HG03442 (cell line): ENCODE measurements around the gene SYTL3.
A peak's percentile ranks its signal among the peaks of the same experiment; 100 is the strongest.
"Not testable (repeated sequence)": the region's sequence is repeated elsewhere in the genome, so short reads cannot be mapped to it uniquely, and the experiment has no call there.

Source experiments
- ATAC-seq: cut with Tn5 transposase; IDR thresholded peaks from one replicate; pipeline ENCODE4 v1.9.1; 2021; ENCODE audit warnings: mild to moderate bottlenecking, moderate library complexity; ENCODE audit not compliant: unreplicated experiment

The SYTL3 gene

DNA sequence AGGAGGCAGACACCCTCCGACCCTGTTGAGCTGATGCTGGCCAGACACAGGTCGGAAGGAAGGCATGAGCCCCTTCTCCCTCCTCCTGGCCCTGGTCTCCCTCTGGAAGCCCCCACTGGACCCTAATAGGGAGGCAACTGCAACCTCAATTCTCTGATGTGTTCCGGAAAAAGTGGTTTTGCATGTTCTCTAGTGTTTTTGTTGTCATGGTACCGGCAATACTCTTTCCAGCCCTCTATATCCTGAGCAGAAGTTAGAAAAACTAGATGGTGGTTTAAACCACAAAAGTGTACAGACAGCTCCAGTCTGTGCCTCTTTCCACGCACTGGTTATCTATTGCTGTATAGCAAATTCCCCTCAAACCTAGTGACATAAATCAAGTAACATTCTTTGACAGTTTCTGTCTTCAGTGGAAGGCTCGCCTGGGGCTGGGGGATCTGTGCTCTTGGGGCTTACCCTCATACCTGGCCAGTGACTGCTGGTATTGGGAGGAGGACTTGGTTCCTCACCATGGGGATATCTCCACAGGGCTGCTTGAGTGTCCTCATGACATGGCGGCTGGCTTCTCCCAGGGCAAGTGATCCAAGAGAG is 37.0 kb downstream of the SYTL3 start:
- peak; percentile 64 for ATAC-seq

DNA sequence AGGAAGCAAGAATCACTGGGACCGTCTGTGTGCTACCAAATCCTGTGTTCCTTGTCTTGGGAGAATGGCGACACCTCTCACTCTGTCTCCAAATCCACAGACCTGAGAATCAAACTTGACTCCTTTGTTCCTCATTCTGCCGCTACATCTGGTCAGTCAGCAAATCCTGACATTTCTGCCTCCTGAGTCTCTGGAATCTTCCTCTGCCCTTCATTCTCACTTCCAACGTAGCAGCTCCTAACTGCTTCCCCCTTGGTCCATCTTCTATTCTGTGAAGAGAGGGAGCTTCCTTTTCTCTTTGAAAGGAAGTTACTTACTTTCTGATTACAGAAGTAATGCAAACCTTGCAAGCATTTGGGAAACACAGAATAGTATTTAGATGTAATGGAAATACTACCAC is 37.7 kb downstream of the SYTL3 start:
- ATAC-seq: no peak

DNA sequence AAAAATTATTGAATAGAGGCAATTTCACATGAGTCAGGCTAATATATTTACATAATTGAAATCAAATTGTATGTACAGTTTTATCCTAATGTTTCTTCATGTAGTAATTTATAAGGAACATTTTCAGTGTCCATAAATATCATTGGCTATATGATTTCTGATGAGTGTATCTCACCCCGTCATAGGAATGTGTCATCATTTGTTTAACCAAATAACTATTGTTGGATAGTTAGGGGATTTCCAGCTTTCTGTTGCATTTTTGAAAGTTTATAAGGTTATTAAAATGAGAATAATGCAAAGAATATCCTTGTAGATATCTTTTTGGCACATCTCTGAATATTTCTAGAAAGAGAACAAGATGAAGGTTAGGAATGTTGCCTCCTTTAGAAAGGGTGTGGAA is 39.0 kb downstream of the SYTL3 start:
- ATAC-seq: no peak

DNA sequence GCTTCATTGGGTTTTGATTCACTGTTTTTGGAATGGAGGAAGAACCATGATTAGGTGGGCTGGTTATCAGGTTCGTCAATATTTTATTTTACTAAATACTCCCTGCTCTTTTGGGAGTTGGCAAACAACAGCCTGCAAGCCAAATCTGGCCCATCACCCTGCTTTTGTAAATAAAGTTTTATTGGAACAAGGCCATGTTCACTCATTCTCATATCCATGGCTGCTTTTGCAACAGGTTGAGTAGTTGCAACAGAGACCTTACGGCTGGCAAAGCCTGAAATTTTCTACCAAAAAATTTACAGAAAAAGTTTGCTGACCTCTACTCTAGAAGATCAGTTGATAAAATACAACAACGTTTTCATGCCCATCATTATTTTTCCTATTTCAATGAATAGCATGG is 45.1 kb downstream of the SYTL3 start:
- ATAC-seq: no peak

DNA sequence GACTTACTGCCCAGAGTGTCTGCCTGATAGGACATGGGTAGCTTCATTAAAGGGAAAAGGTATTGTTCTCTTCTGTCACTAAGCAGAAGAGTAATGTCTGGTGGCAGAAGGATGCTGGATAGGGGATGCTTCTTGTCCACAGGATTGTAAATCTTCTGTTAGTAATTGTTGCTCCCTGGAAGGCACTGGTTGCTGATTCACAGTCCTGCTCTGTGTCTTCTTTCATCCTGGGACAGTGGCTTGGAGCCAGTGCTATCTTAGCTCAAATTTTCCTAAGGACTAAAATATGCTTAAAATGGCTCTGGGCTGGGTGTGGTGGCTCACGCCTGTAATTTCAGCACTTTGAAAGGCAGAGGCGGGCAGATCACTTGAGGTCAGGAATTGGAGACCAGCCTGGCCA is 48.0 kb downstream of the SYTL3 start:
- no peak for ATAC-seq

DNA sequence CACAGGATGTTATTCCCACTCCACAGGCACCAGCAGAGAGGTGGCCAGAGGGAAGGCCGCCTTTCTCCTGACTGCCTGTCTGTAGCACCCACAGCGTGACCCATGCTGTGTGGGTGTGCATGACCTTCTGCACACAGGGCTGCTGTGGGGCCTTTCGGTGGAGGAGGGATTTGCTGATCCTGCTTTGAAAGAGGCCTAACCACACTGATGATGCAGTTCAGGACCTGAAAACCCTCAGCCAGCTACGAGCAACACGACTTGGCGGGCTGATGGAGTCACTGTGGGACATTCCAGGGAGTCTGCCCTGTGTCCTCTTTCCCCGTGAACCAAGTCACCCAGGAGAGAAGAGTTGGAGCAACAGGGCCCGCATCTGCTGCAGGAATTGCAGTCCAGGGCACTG is 49.1 kb downstream of the SYTL3 start:
- no peak for ATAC-seq

DNA sequence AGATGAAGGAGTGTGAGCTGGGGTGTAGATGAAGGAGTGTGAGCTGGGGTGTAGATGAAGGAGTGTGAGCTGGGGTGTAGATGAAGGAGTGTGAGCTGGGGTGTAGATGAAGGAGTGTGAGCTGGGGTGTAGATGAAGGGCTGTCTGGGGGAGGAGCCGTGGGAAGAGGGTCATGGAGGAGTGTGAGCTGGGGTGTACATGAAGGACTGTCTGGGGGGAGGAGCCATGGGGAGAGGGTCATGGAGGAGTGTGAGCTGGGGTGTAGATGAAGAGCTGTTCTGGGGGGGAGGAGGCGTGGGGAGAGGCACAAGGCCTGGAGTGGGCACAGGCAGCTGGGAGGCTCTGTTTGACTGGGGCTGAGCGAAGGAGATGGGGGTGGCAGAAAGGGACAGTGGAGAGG is 51.4 kb downstream of the SYTL3 start:
- ATAC-seq: not testable (repeated sequence)

DNA sequence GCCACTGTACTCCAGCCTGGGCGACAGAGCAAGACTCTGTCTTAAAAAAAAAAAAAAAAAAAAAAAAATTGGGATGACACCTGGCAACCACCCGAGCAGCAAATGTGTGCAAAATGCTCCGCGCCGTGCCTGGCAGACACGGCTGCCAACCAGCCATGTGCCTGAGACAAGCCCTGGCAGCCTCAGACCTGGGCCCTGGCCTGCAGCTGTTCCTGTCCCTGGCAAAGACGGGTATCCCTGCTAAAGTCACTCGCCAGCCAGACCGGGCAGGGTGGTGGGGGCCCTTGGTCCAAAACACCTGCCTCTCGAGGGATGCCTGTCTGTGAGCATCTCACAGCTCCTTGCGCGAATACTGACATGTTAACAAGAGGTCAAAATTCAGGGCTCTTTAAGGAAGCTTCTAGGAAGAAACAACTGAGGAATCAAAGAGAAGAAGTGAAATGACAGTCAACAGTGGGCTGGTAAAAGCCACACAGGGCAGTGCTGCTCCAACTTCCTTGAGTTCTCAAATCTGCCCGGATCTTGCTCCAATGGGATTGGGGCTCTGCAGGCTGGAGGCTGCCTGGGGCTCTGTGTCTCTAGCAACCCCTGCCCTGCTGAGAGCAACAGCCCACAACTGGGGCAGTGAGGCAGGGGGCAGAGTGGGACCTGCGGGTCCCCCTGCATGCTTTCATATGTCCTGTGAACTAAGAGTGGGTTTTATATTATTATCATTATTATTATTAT is 53.4 kb downstream of the SYTL3 start:
- ATAC-seq: no peak

DNA sequence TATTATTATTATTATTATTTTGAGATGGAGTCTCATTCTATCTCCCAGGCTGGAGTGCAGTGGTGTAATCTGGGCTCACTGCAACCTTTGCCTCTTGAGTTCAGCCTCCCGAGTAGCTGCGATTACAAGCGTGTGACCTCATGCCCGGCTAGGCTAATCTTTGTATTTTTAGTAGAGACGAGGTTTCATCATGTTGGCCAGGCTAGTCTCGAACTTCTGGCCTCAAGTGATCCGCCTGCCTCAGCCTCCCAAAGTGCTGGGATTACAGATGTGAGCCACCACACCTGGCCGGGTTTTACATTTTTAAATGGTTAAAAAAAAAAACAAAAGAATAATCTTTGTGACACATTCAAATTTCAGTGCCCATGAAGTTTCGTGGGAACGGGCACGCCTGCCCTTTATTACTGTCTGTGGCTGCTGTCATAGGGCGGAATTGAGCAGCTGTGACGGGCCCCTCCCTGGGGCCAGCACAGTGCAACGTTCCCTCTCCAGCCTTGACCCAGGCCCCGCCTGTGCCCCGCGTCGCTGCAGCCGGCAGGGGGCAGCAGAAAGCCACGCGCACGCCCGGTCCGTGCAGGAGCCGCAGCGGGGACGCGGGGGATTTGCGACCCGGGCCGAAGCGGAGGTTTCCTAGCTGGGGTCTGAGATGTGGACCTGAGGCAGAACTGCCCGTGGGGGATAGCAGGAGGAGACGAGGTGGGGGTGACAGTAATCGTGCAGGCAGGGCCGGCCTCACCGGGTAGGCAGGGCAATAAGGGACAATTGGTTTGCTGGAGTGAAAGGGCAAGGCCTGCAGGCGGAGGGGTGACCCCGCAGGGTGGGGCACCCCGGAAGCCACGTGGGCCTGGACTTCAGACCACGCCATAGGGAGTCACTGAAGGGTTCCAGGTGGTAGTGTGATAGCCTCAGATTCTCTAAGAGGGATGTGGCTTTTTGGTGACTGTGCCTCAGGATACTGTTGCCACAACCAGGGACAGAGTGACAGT is 54.3 kb downstream of the SYTL3 start:
- peak; percentile 95 for ATAC-seq

DNA sequence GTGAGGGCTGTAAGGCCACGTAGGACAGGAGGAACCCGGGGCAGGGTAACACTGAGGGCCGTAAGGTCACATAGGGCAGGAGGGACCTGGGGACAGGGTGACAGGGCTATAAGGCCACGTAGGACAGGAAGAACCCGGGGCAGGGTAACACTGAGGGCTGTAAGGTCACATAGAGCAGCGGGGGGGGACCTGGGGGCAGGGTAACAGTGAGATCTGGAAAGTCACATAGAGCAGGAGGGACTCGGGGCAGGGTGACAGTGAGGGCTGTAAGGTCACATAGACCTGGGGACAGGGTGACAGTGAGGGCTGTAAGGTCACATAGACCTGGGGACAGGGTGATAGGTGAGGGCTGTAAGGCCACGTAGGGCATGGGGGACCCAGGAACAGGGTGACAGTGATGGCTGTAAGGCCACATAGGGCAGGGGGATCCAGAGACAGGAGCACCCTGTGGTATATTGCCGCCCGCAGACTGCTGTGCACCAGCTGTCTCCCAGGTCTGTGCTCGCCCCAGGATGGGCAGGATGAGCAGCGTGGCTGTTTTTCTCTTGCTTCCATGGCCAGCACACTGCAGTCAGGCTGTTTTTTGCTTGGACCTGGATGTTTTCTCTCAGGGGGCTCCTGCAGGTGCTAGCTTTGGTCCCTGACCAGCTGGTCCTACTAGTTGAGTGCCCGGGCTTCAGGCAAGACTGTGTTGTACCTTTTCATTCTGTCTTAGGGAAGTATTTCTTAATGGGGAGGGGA is 55.7 kb downstream of the SYTL3 start:
- no peak for ATAC-seq

DNA sequence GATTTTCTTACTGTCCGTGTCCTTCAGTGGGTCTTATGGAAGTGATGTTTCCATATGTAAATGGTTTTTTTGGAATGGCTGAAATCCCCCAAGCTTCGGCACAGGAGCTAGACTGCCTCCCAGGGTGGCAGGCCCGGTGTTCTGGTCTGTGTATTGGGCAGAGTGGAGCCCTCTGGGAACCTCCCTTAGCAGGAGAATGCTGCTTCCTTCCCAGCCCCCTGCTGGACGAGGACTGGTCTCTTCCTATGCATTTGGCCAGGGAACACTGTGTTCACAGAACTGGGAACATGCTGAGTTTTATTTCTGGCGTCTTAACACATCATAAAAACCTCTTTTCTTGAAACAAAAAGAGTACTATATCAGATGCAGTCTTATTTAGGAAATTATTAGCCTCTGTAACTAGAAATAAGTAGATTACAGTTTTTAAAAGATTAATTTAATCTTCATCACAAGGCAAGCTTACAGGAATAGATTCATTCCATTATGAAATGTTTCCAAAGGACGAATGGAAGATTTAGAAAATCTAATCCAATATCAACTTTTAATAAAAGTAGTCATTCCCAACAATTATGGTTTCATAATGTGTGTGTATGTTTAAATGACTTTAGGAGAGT is 56.6 kb downstream of the SYTL3 start:
- ATAC-seq: no peak

DNA sequence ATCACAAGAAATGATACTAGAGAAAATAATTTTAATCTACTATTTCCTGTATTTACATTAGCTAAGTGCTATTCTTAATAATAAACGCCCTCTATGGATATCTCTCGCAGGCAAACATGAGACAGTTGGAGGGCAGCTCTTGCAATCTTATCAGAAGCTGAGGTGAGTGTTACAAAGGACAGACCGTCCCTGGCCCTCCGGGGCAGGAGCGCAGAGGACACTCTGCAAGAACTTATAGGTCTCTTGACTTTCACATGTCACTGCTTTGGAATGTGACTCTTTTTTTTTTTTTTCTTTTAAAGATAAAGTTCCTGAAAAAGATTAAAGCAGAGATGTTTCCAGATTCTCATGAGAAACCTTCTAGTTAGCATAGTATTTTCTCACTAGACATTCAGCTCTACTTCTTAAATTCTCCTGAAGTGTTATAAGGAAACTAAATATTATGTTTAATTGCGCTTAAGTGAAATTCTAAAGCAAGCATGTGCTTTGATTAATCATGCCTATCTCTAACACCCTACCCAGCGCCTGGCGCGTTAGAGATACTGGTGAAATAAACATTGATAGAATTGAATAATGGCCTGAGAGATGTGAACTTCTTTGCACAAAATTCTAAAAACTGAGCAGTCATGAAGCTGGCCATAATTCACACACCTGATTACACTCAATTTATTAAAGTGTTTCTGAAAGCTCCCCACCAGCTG is 57.4 kb downstream of the SYTL3 start:
- no peak for ATAC-seq

DNA sequence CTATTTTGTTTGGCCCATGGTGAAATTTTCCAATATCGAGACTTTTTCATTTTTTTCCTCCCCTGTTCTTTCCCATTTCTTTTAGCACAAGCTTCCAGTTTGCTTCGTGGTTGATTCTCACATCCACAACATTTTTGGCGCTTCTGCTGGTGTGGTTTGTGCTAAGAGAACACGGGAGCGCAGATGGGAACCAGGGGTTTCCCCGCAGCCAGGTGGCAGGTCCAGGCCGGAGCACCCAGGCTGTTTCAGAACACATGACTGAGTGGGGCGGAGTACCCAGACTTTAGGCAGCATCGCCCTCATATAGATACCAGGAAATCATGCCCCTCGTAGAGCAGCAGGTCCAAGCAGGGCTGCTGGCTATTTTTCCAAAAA is 58.0 kb downstream of the SYTL3 start:
- no peak for ATAC-seq

DNA sequence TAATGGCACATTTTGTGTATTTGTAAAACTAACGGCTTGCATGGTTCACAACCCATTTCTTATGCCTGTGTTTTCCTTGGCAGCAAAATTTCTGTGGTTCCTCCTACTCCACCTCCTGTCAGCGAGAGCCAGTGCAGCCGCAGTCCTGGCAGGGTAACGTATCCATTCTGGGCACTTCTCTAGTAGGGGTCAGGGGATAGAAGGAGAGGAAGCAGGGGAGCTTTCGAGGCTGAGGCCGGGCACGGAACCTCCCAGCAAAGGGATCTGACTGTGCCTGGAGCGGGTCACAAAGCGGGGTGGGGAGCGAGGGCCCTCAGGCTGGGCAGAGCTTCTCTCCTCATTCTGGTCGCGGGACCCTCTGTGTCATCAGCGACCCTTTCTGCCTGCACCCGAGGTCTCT is 58.4 kb downstream of the SYTL3 start:
- ATAC-seq: no peak

DNA sequence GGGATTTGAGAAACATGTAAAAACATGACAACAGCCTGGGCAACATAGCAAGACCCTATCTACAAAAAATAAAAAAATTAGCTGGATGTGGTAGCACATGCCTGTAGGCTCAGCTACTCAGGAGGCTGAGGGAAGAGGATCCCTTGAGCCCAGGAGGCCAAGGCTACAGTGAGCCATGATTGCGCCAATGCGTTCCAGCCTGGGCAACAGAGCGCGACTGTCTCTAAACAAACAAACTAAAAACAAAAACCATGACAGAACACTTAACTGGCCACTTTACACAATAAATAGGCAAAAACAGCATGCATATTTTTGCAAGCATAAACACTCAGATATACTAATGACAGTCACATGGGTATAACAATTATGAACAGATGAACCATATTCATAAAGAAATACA is 60.0 kb downstream of the SYTL3 start:
- no peak for ATAC-seq

DNA sequence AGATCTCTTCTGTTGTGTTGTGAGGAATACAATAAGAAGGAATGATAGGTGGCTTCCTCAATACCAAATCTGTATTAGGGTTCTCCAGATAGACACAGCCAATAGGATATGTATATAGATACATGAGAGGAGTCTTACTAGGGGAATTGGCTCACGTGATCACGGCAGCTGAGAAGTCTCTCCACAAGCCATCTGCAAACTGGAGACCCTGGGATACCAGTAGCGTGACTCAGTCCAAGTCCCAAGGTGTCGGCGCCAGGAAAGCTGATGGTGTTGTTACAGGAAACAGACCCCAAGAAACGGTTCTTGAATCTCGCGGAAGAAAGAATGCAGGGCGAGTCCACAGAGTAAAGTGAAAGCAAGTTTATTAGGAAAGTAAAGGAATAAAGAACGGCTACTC is 61.4 kb downstream of the SYTL3 start:
- ATAC-seq: no peak

DNA sequence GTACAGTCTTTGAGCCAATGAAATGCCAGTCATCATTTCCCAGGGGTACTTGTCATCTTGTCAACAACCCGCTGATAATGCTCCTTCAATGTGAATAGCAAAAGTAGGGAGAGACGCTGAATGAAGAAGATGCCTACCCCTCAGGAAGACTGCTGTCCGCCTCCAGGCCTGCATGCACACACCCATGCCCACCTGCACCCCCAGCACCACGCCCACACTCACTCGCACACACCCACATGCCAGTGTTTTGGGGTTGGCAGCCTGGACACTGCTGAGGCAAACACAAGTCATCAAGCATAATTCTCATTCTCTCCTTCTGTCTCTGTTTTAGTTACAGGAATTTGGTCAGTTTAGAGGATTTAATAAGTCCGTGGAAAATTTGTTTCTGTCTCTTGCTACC is 63.6 kb downstream of the SYTL3 start:
- no peak for ATAC-seq

DNA sequence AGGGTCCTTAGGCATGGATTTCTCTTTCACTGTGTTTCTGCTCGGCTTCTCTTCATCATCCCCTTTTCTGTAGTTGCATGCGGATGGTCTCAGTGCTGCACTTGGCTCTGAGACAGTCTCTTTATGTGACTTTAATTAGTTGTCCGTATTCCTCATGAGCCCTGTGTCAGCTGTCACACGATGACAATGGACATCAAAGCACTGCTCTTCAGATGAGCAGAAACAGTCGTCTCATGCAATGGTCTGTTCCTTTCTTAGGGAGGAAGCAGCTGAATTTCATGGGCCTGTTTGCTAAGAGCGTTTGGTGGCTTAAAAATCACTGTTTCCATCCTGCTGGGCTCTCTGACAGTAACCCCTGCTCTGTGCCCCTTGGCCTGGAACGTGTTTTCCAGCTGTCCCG is 64.9 kb downstream of the SYTL3 start:
- no peak for ATAC-seq

DNA sequence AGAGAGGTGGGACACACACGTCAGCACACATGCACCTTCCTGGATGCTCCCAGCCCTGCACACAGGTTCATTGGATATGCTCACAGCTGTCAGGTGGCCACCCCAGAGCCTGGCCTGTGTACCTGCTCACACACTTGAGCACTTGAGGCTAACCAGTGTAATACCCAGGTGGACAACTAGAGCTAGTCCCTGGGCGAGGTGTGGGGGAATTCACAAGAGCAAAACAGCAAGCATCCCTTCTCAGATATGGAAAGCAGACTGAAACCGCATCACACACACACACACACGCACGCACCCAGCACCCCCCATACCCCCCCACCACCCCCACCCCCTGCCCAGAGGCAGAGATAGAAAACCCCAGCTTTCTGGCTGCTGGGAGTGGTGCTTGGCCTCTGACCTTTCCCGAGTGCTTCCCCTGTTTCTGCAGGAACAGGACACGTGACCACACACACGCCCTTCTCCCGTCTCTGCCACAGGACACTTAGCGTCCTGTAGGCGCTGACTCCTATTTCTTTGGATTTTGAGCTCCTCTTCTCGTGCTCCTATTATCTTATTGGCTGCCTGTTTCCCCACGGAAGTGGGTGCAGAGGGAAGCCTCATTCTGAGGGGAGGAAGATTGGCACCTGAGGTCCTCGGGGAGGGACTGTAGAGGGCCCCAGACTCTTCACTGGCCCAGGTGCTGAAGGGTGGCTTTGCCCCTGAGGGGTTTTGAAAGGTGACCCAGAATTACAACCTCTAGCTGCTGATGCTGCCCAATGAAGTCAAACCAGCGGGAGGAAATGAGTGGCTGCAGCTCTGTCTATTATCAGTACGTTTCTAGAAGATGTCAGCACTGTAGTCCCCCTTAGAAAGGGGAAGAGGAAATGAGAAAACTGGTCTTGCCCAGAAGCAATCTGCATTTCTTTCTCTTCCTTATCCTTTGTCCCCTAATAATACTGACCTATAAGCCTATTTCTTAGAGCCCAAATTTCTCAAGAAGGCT is 65.8 kb downstream of the SYTL3 start:
- ATAC-seq: peak; percentile 41
